ENCODE results near the gene CTTN. TPM values are rescaled to one million over a fixed set of nuclear protein-coding genes. Genes with fewer than 3 reads are reported as not detected.

CTTN gene
- total RNA-seq, 4 donors from 2014 or later, result 229 to 418 (median 295) TPM

DNA sequence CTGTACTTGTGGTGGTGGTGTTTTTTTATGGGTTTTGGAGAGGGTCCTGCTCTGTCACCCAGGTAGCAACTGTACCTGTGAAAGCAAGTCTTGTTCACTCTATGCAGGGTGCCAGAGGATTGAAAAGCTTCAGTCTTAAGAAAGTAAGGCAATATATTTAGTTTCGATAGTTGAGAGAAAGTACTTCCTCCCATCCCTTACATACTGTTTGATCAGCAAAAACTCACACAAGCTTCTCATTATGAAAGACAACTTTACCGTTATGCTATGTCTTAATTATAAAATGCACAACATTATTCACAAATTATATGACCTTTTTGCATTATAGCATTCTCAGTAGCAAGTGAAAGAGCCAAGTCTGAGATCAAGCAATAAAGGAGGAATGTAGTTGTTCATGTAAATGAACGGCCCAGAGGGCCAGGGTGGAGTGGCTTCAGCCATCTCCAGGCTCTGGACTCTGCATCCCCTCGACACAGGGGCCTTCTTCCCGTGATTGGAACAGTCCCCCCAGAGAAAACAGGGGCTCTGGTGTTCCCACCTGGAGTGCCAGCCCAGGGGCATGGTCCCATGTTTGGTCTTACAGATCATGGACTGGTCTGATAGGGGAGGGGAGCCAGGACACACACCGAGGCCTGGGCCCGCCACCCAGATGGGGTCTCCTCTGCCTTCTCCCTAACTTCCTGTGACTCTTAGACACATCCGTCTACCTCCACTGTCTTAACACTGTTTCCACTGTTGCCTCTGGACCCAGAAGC is 38.7 kb upstream of the CTTN start:
- DNase-seq, result no peak
- Histone ChIP-seq H3K27ac (no peak overlapping the region), H3K27me3 (no peaks in the 10 kb centered on the region), H3K9me3 (no peaks in the 10 kb centered on the region), H3K36me3 (peaks cover 44 to 47% of the 10 kb centered on the region in 2 donors), H3K4me3 (replicated peaks in 1 of 3) (no peak overlapping the region), H3K4me1 (no peaks in the 10 kb centered on the region)
- intact Hi-C loops (cut with DNase I), result no loop called here
- 90 to 92% methylated on average over 8 of the region's 8 CpGs for WGBS, 2 donors
- TF ChIP-seq, protein P1, sequence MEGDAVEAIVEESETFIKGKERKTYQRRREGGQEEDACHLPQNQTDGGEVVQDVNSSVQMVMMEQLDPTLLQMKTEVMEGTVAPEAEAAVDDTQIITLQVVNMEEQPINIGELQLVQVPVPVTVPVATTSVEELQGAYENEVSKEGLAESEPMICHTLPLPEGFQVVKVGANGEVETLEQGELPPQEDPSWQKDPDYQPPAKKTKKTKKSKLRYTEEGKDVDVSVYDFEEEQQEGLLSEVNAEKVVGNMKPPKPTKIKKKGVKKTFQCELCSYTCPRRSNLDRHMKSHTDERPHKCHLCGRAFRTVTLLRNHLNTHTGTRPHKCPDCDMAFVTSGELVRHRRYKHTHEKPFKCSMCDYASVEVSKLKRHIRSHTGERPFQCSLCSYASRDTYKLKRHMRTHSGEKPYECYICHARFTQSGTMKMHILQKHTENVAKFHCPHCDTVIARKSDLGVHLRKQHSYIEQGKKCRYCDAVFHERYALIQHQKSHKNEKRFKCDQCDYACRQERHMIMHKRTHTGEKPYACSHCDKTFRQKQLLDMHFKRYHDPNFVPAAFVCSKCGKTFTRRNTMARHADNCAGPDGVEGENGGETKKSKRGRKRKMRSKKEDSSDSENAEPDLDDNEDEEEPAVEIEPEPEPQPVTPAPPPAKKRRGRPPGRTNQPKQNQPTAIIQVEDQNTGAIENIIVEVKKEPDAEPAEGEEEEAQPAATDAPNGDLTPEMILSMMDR (IDR thresholded peaks at IDR 0.05), result no peak

DNA sequence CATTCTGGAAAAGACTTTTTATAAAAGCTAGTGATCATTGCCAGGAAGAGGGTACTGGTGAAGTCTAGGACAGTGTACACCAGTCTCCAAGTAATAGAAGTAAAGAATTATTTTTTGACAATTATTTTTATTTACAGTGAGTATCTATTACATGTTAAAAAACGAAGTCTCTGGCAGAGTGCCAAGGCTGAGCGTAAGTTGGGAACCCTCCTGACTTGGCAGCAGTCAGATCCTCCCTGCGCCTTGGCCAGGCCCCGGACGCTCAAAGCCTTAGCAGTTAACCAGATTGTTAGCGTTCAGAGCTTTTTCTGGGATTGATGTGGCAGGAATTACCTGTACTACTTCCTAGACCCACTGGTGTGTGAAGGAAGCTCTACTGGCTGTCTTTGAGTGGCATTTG is 38.1 kb upstream of the CTTN start:
- 84 to 86% methylated on average over 6 of the region's 6 CpGs for WGBS, 2 donors
- no peak overlapping the region for H3K27ac ChIP-seq
- no peaks in the 10 kb centered on the region for H3K27me3 ChIP-seq
- H3K4me1 ChIP-seq, result no peaks in the 10 kb centered on the region
- intact Hi-C loops (cut with DNase I), result no loop called here
- H3K36me3 ChIP-seq, result peaks cover 38 to 41% of the 10 kb centered on the region in 2 donors
- H3K4me3 ChIP-seq (replicated peaks in 1 of 3), result no peak overlapping the region
- H3K9me3 ChIP-seq, result no peaks in the 10 kb centered on the region
- TF ChIP-seq POLR2A (IDR thresholded peaks at IDR 0.05), result no peak
- TF ChIP-seq, protein P1 (IDR thresholded peaks at IDR 0.05), result no peak
- DNase-seq, result no peak

DNA sequence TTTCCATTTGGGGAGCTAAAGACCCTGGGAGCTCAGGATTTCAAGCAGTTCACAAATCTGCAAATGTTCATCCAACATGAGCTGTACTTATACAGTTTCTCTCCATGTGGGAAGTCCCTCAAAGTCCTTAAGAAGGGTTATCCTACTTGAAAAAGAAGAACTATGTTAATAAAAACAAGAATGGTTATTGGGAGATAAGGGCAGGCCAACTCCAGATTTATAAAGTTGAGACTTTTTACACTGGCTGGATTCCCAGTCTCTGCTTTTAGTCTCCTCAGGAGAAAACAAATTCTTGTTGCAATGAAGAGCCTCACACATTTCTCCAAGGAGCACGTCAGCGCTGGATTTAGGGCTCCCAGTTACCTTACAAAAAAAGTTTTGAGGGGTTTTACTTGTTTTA is 34.2 kb upstream of the CTTN start:
- 76 to 83% methylated on average over 2 of the region's 2 CpGs for WGBS, 2 donors
- intact Hi-C loops (cut with DNase I), result no loop called here
- DNase-seq, result no peak

DNA sequence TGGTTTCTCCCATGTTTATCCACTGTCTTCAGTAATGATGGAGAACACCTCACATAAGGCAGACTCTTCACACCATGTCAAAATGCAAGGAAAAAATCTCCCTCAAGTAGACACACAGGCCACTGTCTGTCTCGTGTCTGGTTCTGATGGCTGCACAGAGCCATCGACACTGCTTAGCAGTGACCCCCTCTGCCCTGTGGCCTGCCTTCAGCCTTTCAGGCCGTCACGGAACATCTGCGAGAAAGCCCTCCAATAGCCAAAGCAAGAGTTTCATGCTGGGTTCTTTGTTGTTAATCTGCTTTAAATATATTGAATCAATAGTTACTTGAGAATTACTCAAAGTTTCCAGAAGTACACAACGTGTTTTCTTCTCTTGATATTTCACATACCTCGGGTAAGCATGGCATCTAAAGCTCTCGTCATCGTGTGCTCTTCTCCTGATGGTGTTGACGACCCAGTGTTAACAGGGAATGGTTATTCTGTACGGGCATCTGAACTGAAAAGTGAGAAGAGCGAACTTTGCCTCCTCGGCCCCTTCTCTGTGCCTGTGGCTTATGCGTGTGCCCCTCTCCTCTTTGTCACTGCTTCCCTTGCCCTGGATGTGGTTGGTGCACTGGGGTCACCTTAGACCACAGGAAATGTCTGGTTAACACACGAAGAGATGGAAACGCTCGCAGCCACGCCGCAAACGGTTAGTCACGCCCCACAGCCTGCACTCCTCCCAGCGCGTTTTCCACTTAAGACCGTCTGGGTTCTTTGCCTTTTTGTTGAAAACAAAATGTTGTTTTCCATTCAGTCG is 33.4 kb upstream of the CTTN start:
- Histone ChIP-seq H3K4me1 (no peaks in the 10 kb centered on the region), H3K36me3 (peaks cover 14 to 18% of the 10 kb centered on the region in 2 donors), H3K27ac (no peak overlapping the region), H3K4me3 (replicated peaks in 1 of 3) (no peak overlapping the region), H3K9me3 (no peaks in the 10 kb centered on the region), H3K27me3 (no peaks in the 10 kb centered on the region)
- no peak for DNase-seq
- 86 to 88% methylated on average over 25 of the region's 25 CpGs for WGBS, 2 donors
- intact Hi-C loops (cut with DNase I), result no loop called here
- TF ChIP-seq, protein P1 (IDR thresholded peaks at IDR 0.05), result no peak
- no peak for TF ChIP-seq POLR2A (IDR thresholded peaks at IDR 0.05)

More for the DNA sequence above, 34.2 kb upstream of the CTTN start:
- peaks cover 14 to 25% of the 10 kb centered on the region in 2 donors for H3K36me3 ChIP-seq
- H3K27me3 ChIP-seq, result no peaks in the 10 kb centered on the region
- H3K27ac ChIP-seq, result no peak overlapping the region
- H3K4me1 ChIP-seq, result no peaks in the 10 kb centered on the region
- no peaks in the 10 kb centered on the region for H3K9me3 ChIP-seq
- H3K4me3 ChIP-seq (replicated peaks in 1 of 3), result no peak overlapping the region
- no peak for TF ChIP-seq POLR2A (IDR thresholded peaks at IDR 0.05)
- TF ChIP-seq, protein P1 (IDR thresholded peaks at IDR 0.05), result no peak

DNA sequence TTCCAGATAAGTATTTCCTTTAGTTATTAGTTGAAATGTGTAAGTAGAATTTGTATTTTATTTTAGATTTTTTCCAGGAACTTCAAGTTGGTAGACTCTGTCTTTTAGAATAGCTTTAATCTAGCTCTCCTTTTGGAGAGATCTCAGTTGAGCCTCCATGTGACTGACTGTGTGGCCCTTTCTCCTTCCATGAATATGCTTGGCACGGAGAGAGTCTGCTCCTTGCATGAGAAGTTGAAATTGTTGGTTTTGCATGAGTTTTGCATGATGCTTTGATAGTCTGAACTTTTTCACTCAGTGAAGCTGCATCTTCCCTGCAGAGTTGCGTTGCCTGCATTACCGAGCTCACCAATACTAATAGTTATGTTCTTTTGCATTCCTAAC is 32.8 kb upstream of the CTTN start:
- Histone ChIP-seq H3K36me3 (peaks cover 14 to 18% of the 10 kb centered on the region in 2 donors), H3K4me1 (no peaks in the 10 kb centered on the region), H3K27ac (no peak overlapping the region), H3K9me3 (no peaks in the 10 kb centered on the region), H3K4me3 (replicated peaks in 1 of 3) (no peak overlapping the region), H3K27me3 (no peaks in the 10 kb centered on the region)
- WGBS, 2 donors, result 92 to 93% methylated on average over 3 of the region's 3 CpGs
- intact Hi-C loops (cut with DNase I), result no loop called here
- no peak for DNase-seq
- no peak for TF ChIP-seq POLR2A (IDR thresholded peaks at IDR 0.05)
- TF ChIP-seq, protein P1 (IDR thresholded peaks at IDR 0.05), result no peak
